ENCODE data around the gene PRPF39.

PRPF39 gene

GRCh38 chr14:45083617-45083975, 320 bp upstream of the PRPF39 start:
- no peak for DNase-seq

GRCh38 chr14:45084946-45085346, 1.0 kb downstream of the PRPF39 start:
- no peak for DNase-seq

- DNase-seq, result no peak
These were observed 5.9 kb downstream of the PRPF39 start for GRCh38 chr14:45089813-45090212.

- no peak for DNase-seq
These were observed 7.8 kb downstream of the PRPF39 start for GRCh38 chr14:45091710-45092109.

- no peak for DNase-seq
These were observed 10.4 kb downstream of the PRPF39 start for GRCh38 chr14:45094275-45094674.

- DNase-seq, result no peak
These were observed 11.2 kb downstream of the PRPF39 start for GRCh38 chr14:45095143-45095542.

- no peak for DNase-seq
These were observed 12.3 kb downstream of the PRPF39 start for GRCh38 chr14:45096218-45096617.

- DNase-seq, result no peak
These were observed 19.9 kb downstream of the PRPF39 start for GRCh38 chr14:45103806-45104205.

- no peak for DNase-seq
These were observed 20.6 kb downstream of the PRPF39 start for GRCh38 chr14:45104561-45104960.

GRCh38 chr14:45112896-45113781, 29.2 kb downstream of the PRPF39 start:
- DNase-seq, result peak; percentile 2 to 49

- no peak for DNase-seq
These were observed 30.4 kb downstream of the PRPF39 start for GRCh38 chr14:45114327-45114726.

- DNase-seq, result no peak
These were observed 34.7 kb downstream of the PRPF39 start for GRCh38 chr14:45118594-45118993.

GRCh38 chr14:45120096-45120495, 36.2 kb downstream of the PRPF39 start:
- DNase-seq, result no peak

- DNase-seq, result no peak
These were observed 39.4 kb downstream of the PRPF39 start for GRCh38 chr14:45123271-45123670.

- no peak for DNase-seq
These were observed 41.8 kb downstream of the PRPF39 start for GRCh38 chr14:45125754-45126153.

- no peak for DNase-seq
These were observed 45.2 kb downstream of the PRPF39 start for GRCh38 chr14:45128963-45129629.

GRCh38 chr14:45133683-45134050, 49.8 kb downstream of the PRPF39 start:
- DNase-seq, result no peak

- DNase-seq, result peak; percentile 96 to 99
These were observed 50.4 kb downstream of the PRPF39 start, which contains the start of gene FKBP3 for GRCh38 chr14:45134051-45134958. TSS of gene FKBP3 (minus strand) at chr14:45134481. CDS start at chr14:45134456, 25 bp downstream.

- no peak for DNase-seq
These were observed 51.2 kb downstream of the PRPF39 start for GRCh38 chr14:45135156-45135555.

GRCh38 chr14:45135659-45136395, 51.9 kb downstream of the PRPF39 start, which contains the start of gene FANCM:
TSS of gene FANCM (plus strand) at chr14:45135930. CDS start at chr14:45136032, 102 bp downstream.
- DNase-seq, result peak; percentile 96 to 99

- no peak for DNase-seq
These were observed 52.5 kb downstream of the PRPF39 start for GRCh38 chr14:45136399-45136798.

GRCh38 chr14:45140661-45141187, 56.8 kb downstream of the PRPF39 start:
- no peak for DNase-seq
